H1 (cell line): ENCODE measurements around the gene MPV17L2. TPM values are rescaled to one million over a fixed set of nuclear protein-coding genes. Genes with fewer than 3 reads are reported as not detected.

Source experiments
- BRCA1 ChIP-seq: IDR thresholded peaks from 2 replicates; pipeline ENCODE4 v1.6.1; 2012; ENCODE audit warnings: low read depth, low read length, improper control_type of control experiment
- PHF8 ChIP-seq: fragments of 200-600 bp; sonication (generic); conservative IDR thresholded peaks from 2 replicates; pipeline ENCODE4 v1.7.1; 2012; ENCODE audit warnings: low read depth, mild to moderate bottlenecking, inconsistent platforms, low read length, moderate library complexity
- polyA plus RNA-seq, 7 experiments: library from polyadenylated mRNA; depleted of rRNA in 3 of 7; stranded (reverse) in 5 of 7; unstranded in 2 of 7; fragments of >200 nt in 5 of 7; fragments of 200-250 nt in 2 of 7; gene quantifications; 1 replicate in 5 of 7; 2 replicates in 1 of 7; 4 replicates in 1 of 7; pipeline versions ENCODE4 v1.2.1 to v1.2.3, GENCODE V29; 2011 to 2013; ENCODE audit warnings: missing spikeins in 2 of 7, mixed read lengths in 2 of 7
- total RNA-seq: library from RNA; stranded (reverse); fragmentation: NEBNext Ultra II Directional; extraction: Animal tissue kit (Norgen Biotek cat#: 25700); gene quantifications from 2 replicates; pipeline ENCODE4 v1.2.1, GENCODE V29; 2021

The MPV17L2 gene
- total and polyA plus RNA-seq, 2 of the 8 experiments (the other 6 are each of a cell fraction or from before 2014, with no cell fraction given) = 24.2 to 82.6 TPM

- TF ChIP-seq PHF8 (no peak), BRCA1 (no peak)
These were observed 10.9 kb downstream of the MPV17L2 start, which contains the start of gene RAB3A (continued) for GRCh38 chr19:18203863-18204393.
